T follicular helper cell (primary cell): ENCODE data around the gene PER1.
"Not testable (repeated sequence)": the region's sequence is repeated elsewhere in the genome, so short reads cannot be mapped to it uniquely, and the experiment has no call there.

Source experiments
- DNase-seq: peaks from one replicate; pipeline ENCODE4 v3.0.0-alpha.2; 2020; ENCODE audit warnings: low read depth

Gene PER1

DNA sequence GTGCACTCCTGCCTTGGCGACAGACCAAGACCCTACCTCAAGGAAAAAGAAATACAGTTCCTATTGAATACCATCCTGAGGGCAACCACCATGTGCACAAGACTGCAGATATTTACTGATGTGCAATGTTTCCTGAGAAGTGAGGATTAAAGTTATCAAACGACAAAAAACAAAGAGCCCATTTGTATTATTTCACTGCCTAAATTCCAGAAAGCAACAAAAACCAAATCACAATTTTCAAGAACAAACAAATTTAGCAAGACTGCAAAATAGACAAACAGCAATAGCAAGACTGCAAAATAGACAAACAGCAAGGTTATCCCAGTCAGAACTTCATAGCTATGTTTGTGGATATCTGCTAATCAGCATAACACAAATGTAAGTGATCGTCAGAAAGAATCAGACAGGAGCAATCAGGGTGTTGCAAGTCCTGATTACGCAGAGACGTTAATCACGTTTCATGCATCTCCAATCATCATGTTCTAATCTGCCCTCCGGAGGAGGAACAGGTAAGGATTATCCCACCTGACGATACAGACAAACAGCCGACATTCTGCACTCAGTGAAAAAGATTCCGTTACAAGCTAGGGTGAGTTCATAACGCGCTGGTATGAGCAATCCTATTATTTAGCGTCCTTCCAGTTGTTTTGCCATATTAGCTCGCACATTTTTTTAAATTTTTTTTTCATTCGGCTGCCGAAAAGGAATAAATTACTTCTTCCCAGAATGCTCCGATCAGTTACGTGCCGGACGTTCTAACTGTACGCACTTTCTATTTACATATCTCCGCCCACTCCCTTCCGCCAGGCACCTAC lies 21.1 kb upstream of the PER1 start:
- peak; percentile 71 for DNase-seq

DNA sequence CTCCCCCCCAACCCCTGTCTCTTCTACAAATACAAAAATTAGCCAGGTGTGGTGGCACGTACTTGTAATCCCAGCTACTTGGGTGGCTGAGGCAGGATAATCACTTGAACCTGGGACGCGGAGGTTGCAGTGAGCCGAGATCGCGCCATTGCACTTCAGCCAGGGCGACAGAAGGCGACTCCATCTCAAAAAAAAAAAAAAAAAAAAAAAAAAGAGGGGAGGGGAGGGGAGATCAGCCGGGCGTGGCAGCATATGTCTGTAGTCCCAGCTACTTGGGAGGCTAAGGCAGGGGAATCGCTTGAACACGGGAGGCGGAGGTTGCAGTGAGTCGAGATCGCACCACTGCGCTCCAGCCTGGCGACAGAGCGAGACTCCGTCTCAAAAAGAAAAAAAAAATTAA lies 18.0 kb upstream of the PER1 start:
- DNase-seq, result not testable (repeated sequence)

DNA sequence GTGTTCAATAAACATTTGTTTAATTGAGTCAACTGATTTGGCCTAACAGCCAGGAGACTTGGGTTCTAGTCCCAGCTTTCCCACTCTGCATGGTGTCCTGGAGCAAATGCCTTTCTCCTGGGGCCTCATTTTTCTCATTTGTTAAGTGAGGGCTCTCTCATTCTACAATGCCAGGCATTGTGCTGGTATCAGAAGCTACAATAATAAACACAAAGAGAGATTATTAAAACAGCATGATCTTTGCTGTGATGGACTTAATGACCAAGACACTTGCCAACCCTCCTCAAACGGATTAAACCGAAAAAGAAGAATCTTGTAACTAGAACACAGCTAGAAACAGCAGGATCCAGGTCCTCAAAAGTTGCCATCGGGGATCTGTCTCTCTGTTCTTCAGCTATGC lies 15.3 kb upstream of the PER1 start:
- DNase-seq, result no peak

DNA sequence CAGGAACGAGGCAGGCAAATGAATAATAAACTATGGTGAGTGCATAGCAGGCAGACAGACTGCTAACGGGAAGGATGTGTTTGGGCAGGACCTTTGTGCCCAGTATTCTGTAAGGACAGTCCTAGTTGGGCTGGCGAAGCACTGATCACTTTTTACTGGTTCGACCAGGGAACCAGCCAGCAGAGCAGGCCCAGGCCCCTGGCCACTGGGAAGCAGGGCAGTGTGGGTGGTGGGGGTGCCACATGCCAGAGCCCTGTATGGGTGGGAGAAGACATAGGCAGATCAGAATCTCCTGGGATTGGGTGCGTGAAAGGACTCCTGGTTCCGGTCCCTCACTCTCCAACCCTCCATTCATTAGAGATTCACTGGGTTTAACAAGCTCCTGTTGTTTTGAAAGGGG lies 14.5 kb upstream of the PER1 start:
- no peak for DNase-seq

DNA sequence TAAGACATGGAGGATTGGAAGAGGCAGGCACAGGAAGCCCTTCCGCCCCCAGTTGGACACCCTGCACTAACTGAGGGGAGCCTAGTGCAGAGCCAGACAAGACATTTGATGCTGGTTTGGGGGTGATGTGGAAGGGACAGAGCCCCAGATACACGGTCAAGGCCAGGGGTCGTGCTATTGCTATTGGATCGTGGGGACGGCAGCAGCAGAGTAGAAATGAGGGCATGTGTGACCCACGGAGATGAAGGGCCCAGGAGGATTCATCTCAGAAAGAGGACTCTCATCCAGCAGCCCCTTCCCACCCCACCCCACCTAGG lies 12.6 kb upstream of the PER1 start:
- no peak for DNase-seq

DNA sequence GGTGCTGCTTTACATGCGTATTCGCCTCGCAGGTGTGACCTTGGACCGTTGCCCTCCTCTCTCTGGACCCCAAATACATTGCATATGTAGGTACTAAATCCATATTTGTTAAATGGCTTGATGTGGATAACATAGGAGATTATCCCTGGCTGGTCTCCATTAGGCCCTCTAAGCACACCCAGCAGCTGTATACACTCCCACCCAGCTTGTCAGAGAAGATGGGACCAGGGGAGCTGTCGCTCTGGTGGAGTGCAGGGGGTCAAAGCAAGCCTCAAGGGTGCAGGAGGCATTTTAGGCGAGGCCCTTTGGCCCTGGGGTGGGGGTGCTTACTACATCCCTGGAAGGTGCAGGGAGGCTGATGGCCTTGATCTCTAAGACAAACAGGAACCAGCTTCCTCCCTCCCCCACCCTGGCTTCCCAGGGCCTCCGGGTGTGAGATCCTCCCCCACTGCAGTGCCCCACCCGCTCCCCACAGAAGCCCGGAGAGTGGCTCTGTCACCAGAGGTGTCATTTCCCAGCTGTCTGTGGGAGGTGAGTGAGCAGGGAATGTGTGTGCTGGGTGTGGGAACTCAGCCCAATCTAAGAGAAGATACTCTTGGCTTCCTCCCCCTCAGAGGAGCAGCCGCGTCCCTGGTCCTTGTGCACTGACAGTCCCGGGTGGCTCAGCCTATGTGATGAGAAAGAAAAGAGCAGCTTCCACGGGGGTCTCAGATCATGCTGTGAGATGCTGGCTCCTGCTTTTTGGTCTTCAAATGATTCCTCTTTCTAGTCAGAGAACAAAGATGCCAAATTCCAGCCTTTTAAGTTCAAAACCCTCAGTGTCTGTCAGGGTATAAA lies 12.0 kb upstream of the PER1 start:
- no peak for DNase-seq

DNA sequence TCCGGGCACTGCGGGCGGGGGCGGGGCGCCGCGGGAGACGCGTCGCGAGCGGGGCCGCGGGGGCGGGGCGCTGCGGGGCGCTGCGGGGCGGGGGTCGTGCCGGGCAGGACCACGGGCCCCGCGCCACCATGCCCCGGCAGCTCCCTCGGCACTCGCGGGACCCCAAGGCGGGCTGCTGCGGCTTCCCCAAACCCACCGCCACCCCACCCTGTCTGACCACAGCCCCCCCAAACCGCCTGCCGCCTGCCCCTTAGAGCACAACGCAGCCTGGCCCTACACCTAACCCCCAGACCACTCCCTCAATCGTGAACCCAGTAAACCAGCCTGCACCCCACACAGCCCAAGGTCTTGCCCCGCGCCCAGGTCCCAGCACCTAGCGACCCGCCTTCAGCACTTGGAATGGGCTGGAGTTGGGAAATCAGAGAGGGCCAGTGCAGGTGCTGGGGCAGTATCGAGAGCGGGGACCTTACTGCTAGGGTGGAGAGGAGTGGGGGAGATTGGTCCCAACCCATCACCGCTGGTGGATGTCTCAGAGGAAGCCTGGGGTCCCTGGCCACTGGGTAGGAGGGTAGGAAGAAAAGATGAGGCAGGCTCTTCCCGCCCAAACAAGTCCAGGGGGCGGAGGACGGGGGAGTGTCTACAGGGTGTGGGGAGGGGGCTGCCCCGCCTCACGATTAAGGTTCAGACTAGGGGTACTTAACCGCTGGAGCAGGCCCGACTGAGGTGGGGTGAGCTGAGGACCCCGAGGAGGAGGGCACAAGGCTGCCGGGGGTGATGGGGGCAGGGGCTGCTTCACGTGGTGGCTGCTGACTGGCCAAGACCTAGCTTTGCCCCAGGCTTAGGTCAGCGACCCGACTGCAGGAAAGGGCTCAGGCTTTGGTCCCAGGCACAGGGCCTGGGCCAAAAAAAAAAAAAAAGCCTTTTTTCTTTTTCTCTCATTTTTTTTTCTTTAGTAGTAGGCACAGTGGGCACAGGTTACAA lies 11.1 kb upstream of the PER1 start:
- DNase-seq, result no peak

DNA sequence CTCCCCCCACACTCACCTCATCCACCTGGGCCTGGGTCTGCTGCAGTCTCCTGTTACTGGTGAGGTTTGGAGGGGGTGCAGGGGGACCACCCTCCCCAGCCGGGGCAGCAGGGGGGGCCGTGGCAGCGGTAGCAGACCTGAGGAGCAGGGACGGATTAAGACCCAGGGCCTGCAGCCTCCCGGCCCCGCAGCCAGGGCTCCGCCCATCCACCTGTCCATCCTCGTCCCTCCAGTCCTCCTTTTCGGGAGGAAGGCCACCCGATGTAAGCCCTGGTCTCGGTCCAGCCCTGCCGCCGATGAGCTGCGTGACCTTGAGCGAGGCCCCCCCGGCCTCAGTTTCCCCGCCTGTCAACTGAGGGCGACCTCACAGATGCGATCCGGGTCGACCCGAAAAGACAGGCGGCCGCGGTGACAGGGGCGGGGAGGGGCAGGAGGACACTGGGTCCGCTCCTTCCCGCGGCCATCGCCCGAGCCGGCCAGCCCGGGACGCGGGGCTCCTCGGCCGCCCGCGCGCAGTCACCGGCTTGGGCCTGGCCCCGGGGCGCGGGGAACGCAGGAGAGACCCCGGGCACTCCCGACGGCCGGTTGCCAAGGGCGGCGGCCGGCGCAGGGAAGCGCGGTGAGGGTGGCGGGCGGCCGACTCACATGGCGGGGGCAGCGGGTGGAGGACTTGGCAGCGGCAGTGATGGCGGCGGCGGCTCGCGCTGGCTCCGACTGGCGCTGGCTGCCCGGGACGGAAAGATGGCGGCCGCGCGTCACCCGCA lies 10.2 kb upstream of the PER1 start, which contains the start of gene VAMP2:
TSS of gene VAMP2 (minus strand) at position 716 of the 764 bp plus-strand sequence. CDS start at position 647, 69 bp downstream.
- peak; percentile 81 for DNase-seq

DNA sequence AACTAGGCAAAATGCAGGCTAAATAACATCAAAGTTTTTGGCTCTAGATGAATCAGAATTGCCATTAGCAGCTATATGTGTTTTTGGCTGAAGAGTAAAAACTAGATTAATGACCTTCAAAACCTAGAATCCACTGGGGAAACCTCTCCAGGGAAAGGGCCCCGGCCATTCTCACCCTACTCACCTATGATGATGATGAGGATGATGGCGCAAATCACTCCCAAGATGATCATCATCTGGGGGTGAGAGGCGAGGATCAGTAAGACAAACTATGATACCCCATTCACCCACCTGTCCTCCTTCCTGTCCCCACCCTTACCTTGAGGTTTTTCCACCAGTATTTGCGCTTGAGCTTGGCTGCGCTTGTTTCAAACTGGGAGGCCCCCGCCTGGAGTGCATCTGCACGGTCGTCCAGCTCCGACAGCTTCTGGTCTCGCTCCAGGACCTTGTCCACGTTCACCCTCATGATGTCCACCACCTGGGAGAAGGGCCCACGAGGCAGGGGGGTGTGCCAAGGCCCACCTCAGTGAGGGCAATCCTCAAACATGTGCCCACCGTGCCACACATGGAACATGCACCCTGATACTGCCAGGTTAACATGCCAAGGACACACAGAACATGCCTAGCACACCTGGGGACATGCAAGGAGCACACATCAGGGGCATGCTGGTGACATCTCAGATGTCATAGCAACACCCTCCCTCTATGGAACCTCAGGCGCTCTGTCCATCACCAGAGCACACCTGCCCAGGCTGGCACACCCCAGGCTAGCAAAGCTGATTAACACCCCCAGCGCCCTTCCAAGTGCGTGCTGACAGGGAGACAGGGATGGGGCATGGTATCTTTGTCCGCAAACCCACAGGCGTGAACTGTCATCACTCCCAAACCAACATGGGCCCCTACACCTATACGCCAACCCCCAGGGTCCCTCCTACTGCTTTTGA lies 9.4 kb upstream of the PER1 start:
- no peak for DNase-seq

DNA sequence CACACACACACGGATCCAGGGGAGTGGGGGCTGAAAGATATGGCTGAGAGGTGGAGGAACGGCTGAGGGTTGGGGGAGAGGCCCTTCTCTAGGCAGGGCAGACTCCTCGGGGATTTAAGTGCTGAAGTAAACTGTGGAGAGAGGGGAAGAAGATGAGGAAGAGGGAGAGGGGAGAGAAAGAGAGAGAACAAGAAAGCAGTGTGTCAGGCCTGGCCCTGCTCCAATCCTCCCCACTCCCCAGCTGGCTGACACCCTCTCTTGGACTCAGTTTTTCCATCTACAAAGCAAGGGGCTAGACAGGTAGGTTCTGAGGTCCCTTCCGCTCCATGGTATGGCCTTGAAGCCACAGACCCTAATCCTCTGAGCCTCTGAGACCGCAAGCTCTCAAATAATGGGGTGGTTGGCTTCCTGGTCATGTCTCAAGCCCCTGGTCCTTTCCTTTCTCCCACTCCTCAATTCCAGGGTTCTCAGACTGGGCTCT lies 8.6 kb upstream of the PER1 start:
- no peak for DNase-seq

DNA sequence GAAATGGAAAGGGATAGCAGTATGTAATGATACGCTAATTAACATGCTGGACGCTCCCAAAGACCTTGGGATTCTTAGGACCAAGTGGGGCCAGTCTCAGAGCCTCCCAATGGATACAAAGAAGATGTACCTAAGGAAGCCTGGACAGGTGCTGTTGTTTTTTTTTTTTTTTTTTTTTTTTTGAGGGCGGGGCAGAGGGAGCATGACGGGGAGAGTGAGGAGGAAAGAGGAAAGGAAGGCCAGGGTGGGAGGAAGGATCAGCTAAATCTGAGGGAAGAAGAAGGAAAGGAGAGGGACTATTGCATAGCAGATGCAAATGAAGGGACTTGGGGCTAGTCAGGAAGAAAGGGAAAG lies 8.0 kb upstream of the PER1 start:
- no peak for DNase-seq

DNA sequence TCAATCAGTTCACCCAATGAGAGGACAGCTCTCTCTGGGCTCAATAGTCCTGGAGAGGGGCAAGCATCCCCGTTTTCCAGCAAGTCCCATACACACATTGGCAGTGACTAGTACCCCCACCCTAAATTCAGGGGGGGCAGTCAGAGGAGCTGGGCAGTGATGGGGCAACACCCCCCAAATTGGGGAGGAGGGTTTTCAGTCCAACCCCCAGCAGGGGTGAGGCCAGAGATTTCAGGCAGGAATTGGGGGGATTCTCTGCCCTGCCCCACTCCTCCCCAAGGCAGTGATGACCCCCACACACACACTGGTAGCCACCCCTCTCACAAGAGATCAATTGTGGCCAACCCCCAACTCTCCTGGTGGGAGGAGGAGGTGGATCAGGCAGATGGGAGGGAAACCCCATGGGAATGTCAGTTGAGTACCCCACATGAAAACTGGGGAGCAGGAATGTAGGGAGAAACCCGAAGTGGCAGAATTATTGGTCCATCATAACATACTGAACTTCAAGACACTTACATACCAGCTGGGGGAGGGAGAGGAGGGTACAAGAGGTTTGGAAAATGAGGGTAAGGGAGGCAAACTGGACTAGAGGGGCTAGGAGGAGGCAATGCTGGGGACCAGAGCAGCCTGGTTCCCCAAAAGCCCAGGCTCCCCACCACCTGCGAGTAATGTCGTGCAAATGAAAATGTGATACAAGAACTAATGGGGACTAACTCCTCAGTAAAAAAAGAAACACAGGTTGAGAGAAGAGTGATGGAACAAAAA lies 7.4 kb upstream of the PER1 start:
- DNase-seq, result no peak

DNA sequence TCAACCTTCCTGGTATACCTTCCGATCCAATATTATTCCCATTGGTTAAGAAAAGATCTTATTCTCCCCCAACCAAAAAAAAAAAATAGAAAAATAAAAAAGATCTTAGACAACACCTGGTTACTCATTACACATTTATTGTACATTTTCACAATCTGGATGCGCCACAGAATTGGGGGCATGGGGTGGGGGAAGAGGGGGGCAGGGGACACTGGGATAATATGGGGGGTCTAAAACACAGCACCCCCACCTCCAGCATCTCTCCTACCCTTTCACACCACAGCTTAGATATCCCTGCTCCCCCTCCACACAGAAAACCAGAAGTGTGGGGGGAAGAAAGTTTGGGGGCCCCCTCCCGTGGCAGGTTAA lies 6.8 kb upstream of the PER1 start:
- DNase-seq, result no peak

DNA sequence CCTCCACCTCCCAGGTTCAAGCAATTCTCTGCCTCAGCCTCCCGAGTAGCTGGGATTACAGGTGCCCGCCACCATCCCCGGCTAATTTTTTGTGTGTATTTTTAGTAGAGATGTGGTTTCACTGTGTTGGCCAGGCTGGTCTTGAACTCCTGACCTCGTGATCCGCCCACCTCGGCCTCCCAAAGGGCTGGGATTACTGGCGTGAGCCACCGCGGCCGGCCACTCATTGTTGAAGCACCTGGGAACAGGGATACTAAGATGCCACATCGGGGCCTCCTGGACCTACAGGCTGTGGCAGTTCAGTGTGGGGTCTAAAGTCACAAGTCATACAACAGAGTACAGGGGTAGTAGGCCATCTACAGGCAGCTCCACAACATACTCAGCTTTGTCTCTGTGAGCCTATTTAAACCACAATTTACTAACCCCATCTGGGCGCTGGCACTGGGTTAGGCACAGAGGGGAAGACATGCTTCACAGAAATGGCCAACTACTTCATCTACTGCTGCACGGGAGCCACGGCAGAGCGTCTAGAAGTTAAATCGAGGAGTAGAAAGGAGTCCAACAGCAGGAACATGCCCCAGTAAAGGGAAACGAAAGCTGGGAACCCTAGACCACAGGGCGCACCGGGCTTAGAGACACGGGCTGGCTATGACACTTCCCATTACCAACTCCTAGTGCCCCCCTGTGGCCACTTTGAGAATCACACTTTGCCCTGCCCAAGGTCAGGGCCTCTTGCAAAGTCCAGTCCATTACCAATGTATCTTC lies 6.2 kb upstream of the PER1 start:
- DNase-seq, result peak; percentile 80

DNA sequence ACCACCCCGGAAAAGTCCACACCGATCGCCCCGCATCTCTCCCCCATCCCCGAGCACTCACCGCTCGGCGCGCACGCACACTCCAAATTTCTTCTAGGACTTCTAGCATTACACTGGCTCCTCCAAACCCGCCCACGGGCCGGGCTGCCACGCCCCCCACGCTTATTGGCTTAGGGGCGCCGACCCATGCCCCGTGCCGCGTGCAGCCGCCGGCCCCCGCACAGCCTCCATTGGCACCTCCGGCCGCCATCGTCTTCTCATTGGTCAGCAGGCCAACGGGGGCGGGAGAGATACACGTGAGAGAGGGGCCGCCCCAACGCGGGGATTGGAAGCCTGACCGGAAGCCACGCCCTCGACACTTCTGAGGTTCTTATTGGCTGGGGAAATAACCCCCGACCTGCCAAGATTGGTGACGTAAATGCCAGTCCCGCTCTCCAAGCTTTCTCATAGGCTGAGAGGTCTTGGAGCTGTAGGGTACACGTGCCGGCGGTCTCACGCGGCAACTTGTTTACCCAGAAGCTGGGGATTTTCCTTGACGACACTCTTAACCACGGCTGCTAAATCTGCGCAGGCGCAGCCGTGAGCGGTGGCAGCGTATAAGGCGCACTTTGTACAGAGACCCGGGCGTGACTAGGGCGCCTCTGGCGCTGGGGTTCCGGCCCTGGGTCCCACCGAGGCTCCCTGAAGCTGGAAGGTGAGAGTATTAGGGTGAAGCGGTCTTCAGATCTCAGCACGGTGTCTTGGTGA lies 4.2 kb upstream of the PER1 start:
- peak; percentile 100 for DNase-seq

DNA sequence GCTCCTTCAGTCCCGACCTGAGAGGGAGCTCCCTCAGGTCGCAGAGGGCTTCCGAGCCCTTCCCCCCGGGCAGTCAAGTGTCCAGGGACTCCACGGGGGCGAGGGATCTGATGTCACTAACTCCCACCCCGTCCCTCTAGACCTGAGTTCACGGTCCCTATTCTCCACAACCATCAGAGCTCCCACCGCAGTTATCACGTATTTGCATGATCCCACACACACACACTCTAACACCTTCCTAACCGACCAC lies 3.7 kb upstream of the PER1 start:
- no peak for DNase-seq

DNA sequence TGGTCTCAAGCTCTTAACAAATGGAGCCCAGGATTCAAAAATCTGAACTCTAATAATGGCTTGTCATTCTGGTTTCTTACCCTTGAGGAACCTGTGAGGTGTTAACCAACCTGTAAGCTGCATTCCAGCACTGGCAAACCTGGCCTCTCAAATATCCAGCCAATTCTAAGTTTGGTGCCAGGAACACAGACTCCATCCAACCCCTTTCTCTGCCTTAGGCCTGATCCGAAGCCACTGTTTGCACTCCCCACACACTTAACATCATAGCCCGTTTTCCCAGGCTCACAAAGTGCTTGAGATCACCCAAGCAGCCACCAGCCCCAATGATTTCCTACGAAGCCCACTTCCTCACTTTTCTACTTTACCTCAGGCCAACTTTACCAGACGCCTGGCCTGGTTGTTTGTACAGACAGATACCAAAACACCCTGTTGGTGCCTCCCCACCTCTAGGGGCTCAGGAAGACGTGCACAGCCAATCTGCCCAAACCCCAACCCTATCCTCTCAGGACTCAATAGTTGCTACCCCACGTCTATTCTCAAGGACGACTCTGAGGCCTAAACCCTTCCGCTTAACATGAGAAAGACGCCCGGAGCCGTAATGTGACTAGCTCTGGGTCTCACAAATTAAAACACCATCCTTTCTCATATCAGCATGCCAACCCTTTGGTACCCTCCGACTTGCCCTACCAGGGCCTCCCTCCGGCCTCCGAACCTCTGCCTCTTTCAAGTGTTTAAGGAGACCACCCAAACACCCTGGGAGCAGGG lies 3.2 kb upstream of the PER1 start:
- DNase-seq, result no peak
